CD4-positive, alpha-beta T cell treated with Interleukin-21 for 1 hour (primary cell): ENCODE measurements around the gene ALPP.
"Not testable (repeated sequence)": the region's sequence is repeated elsewhere in the genome, so short reads cannot be mapped to it uniquely, and the experiment has no call there.

Source experiments
- DNase-seq: peaks from one replicate; pipeline ENCODE4 v3.0.0-alpha.2; 2020

Gene ALPP

GRCh38 chr2:232378735-232379151, at the start of gene ALPP:
TSS of gene ALPP (plus strand) at chr2:232378751. CDS start at chr2:232378803, 52 bp downstream.
- not testable (repeated sequence) for DNase-seq

- no peak for DNase-seq
Observed at GRCh38 chr2:232329716-232330067, 48.9 kb upstream of the ALPP start.

DNA sequence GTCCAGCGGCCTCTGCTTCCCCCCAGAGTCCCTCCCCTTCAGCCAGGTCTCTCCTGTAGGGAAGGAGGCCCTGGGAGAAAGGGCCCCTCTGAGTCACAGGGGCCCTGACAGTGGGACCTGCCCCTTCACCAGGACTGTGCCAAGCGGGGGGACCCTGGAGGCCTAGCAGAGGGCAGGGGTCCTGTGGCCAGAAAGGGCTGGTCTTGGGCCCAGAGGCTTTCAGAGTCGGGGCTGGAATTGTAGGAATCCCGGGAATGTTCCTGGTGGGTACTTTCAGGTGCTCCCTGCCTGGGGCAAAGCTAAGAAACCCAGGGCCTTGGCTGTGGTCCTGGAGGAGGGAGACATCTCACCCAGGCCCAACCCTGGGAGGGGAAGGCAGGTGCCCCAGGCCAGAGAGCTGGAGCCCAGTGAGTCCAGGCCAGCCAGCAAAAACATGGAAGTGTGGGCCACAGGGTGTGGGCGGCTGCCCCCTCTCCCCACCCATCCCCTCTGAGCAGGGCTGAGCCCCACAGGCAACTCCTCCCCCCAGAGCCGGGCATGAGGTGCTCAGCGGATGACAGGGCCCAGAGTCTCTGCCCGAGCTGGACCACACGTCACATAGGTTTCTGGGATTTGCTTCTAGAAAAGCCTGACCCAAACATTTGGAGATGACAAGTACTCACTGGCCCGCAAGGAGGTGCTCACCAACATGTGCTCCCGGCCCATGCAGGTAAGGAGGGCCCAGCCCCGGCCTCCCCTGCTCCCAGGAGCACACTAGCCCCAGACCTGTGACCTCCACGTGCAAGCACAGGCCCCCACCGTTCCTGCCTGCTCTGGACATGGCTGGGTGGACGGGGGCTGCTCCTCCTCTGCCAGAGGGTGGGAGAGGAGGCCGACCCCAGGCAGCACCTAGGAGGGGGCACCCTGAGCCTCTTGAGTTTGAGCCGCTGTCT, 48.2 kb upstream of the ALPP start:
- DNase-seq = no peak

GRCh38 chr2:232331061-232331460, 47.5 kb upstream of the ALPP start:
- DNase-seq = not testable (repeated sequence)

- not testable (repeated sequence) for DNase-seq
Observed at GRCh38 chr2:232331641-232332040, 46.9 kb upstream of the ALPP start.

GRCh38 chr2:232332244-232332939, 46.2 kb upstream of the ALPP start:
- not testable (repeated sequence) for DNase-seq

GRCh38 chr2:232332940-232333259, 45.7 kb upstream of the ALPP start:
- DNase-seq = no peak

- DNase-seq = no peak
Observed at GRCh38 chr2:232333361-232334135, 45.0 kb upstream of the ALPP start.

DNA sequence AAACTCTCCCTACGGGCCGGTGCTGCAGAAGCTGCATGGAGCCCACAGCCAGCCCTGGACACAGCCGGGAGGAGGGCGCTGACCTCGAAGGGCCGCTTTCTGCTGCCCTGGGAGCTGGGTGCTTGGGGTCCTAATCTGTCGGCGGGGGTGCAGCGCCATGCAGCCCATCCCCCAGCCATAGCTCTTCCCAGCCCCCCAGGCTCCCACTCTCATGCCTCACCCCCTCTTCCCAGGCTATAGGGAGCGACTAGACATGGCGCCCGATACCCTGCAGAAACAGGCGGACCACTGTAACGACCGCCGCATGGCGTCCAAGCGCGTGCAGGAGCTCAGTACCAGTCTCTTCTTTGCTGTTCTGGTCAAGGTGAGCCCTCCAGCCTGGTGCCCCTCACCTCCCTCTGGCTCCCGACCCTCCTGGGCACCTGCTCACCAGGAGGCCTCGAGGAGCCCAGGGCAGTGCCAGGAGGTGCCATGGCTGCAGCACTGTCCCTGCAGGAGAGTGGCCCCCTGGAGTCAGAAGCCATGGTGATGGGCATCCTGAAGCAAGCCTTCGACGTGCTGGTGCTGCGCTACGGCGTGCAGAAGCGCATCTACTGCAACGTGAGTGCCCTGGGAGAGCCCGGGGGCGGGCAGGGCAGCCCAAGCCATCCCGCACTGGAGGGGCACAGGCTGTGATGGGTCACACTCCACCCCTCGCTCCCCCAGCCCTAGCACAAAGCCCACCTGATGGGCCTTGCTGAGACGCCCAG, 44.2 kb upstream of the ALPP start:
- DNase-seq = not testable (repeated sequence)

DNA sequence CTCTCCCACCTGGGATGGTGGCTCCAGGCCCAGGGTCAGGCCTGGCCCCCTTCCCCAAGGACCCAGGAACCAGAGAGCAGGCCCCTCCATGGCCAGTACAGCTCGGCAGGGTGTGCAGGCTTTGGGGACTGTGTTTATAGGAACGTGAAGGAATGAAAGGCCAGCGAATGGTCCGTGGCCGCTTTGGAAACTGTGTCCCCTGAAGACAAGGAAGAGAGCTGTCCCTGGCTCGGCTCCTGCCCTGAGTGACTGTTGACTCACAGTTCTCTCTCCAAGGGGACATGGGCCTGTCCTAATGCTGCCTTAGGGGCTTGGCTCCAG, 43.7 kb upstream of the ALPP start:
- DNase-seq = not testable (repeated sequence)

GRCh38 chr2:232335206-232335858, 43.2 kb upstream of the ALPP start:
- DNase-seq = not testable (repeated sequence)

- DNase-seq = no peak
Observed at GRCh38 chr2:232335859-232336215, 42.7 kb upstream of the ALPP start.

GRCh38 chr2:232336241-232336736, 42.3 kb upstream of the ALPP start:
- no peak for DNase-seq

GRCh38 chr2:232336981-232337720, 41.4 kb upstream of the ALPP start:
- DNase-seq = no peak

- DNase-seq = not testable (repeated sequence)
Observed at GRCh38 chr2:232338094-232338758, 40.3 kb upstream of the ALPP start.

DNA sequence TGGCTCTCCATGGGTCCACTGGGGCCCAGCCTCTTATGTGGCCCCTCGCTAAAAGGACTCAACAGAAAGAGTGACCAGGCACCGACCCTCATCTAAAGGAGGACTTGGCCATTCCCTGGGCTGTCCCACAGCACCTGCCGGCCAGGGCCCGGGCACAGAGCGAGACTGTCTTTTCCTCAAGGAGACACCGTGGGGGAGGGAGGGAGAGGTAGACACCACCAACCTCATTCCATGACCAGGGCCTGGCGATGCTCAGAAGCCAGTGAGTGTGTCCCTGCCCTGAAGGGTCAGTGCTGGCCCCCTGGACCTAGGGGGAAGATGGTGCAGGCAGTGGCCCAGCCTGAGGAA, 39.8 kb upstream of the ALPP start:
- DNase-seq = no peak

GRCh38 chr2:232339121-232340081, 39.1 kb upstream of the ALPP start:
- no peak for DNase-seq

GRCh38 chr2:232340171-232340935, 38.2 kb upstream of the ALPP start:
- no peak for DNase-seq
